Parathyroid adenoma (tissue), 2 donors: ENCODE results near the gene DLGAP1.

Source experiments
- H2AFZ ChIP-seq: fragments of 300-600 bp; sonication (generic); one replicate; pipeline ENCODE4 v1.7.0; 2017; ENCODE audit warnings: antibody characterized with exemption, mild to moderate bottlenecking
- H3K27ac ChIP-seq: fragments of 300-600 bp; sonication (generic); one replicate; pipeline ENCODE4 v1.7.0; 2017
- H3K27me3 ChIP-seq: fragments of 300-600 bp; sonication (generic); one replicate; pipeline ENCODE4 v1.7.0; 2017; ENCODE audit warnings: low read length; ENCODE audit not compliant: control insufficient read depth, insufficient read depth
- H3K36me3 ChIP-seq: fragments of 300-600 bp; sonication (generic); one replicate; pipeline ENCODE4 v1.7.0; 2017; ENCODE audit warnings: low read length; ENCODE audit not compliant: control insufficient read depth, insufficient read depth
- H3K4me1 ChIP-seq: fragments of 300-600 bp; sonication (generic); one replicate; pipeline ENCODE4 v1.7.0; 2017; ENCODE audit warnings: control low read depth
- H3K4me2 ChIP-seq: fragments of 300-600 bp; sonication (generic); one replicate; pipeline ENCODE4 v1.7.0; 2017; ENCODE audit warnings: low read length
- H3K4me3 ChIP-seq: fragments of 300-600 bp; sonication (generic); one replicate; pipeline ENCODE4 v1.7.0; 2017; ENCODE audit warnings: low read depth, low read length
- H3K79me2 ChIP-seq: fragments of 300-600 bp; sonication (generic); one replicate; pipeline ENCODE4 v1.7.0; 2017; ENCODE audit warnings: control low read depth
- H3K9ac ChIP-seq: fragments of 300-600 bp; sonication (generic); one replicate; pipeline ENCODE4 v1.7.0; 2017; ENCODE audit warnings: mild to moderate bottlenecking
- H3K9me3 ChIP-seq: fragments of 300-600 bp; sonication (generic); one replicate; pipeline ENCODE4 v1.7.0; 2017; ENCODE audit warnings: low read length; ENCODE audit not compliant: control insufficient read depth
- CTCF ChIP-seq: fragments of 300-600 bp; sonication (generic); IDR thresholded peaks from one replicate; pipeline ENCODE4 v1.7.0; 2017; ENCODE audit warnings: antibody characterized with exemption, mild to moderate bottlenecking
- donor health status: primary hyperparathyroidism.

DLGAP1 gene

DNA sequence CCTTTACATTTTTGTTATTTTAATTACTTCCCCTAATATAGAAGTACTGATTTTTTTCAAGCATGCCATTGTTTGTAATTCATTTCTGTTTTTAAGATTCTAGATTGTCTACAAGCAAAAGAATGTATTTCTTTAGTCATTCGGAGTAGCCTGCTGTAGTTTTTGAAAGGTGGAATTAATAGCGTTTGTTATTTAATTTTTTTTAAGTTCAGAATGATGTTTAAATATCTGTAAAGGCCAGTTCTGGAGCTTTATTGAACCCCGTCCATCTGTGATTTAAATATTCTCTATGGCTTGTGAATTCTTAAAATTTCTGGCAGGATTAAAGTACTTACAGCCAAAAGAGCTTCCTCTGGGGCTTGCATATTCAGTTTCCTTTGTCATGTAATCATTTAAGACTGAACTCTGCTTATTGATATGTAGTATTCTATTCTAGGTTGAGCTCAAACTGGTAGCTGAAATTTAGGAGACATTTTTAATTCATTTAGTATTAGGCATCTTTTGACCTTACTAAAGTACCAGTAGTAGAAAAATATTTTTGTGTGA lies 999.9 kb downstream of the DLGAP1 start:
- H3K27ac ChIP-seq: no peak overlapping the region
- no peaks in the 10 kb centered on the region for H3K9me3 ChIP-seq
- H3K27me3 ChIP-seq: no peaks in the 10 kb centered on the region
- no peak overlapping the region for H2AFZ ChIP-seq
- no peaks in the 10 kb centered on the region for H3K36me3 ChIP-seq
- H3K4me1 ChIP-seq: peaks cover 14% of the 10 kb centered on the region
- H3K9ac ChIP-seq: no peak overlapping the region
- peak overlapping the region; percentile 42 for H3K4me3 ChIP-seq
- TF ChIP-seq CTCF: no peak
- peaks cover 6% of the 10 kb centered on the region for H3K79me2 ChIP-seq
- H3K4me2 ChIP-seq: no peak overlapping the region

DNA sequence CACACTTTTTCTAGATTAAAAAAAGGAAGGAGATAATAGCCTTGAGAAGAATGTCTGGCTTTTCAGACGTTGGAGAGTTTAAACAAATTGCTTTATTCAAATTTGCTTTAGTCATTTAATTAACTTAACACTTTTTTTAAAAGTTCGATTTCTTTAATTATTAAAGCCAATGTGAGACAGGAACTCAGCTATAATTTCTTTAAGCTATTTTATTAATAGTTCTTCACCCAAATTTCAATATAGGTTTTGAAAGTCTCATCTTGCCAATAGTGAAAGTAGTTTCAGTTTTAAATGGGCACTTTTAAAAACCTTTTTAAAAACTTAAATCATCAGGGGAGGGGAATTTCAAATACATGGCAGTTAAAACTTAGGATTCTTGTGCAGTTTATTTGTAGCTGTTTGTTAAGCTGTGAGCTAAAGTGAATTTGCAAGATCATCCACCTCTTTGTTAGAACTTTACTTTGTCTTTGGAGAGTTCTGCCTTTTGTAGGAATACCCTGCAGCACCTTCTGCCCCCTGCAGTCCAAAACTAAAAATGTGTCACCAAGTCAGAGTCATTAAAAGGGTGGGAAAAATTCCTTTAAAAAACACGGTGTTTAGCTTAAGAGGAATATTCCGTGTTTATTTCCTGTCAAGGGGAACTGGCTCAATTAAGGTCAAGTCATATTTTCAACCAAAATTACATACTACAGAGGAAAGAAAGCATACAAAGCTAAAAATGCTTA lies 1000.6 kb downstream of the DLGAP1 start:
- H2AFZ ChIP-seq: peak overlapping the region; percentile 71
- H3K36me3 ChIP-seq: no peaks in the 10 kb centered on the region
- TF ChIP-seq CTCF: peak; percentile 82
- no peaks in the 10 kb centered on the region for H3K9me3 ChIP-seq
- peak overlapping the region; percentile 60 for H3K4me2 ChIP-seq
- peak overlapping the region; percentile 99 for H3K27ac ChIP-seq
- H3K79me2 ChIP-seq: peaks cover 6% of the 10 kb centered on the region
- no peaks in the 10 kb centered on the region for H3K27me3 ChIP-seq
- H3K4me1 ChIP-seq: peaks cover 14% of the 10 kb centered on the region
- peak overlapping the region; percentile 17 for H3K9ac ChIP-seq
- peak overlapping the region; percentile 42 for H3K4me3 ChIP-seq

- Histone ChIP-seq H3K9ac (no peak overlapping the region), H3K27ac (peak overlapping the region; percentile 99), H3K27me3 (no peaks in the 10 kb centered on the region), H3K4me3 (peak overlapping the region; percentile 42), H3K4me2 (peak overlapping the region; percentile 60), H3K36me3 (no peaks in the 10 kb centered on the region), H3K9me3 (no peaks in the 10 kb centered on the region), H3K4me1 (peaks cover 14% of the 10 kb centered on the region), H2AFZ (peak overlapping the region; percentile 71), H3K79me2 (peaks cover 6% of the 10 kb centered on the region)
- TF ChIP-seq CTCF: no peak
These were observed 1001.4 kb downstream of the DLGAP1 start for GRCh38 chr18:3453540-3454364.

GRCh38 chr18:3452750-3453539 lies 1002.2 kb downstream of the DLGAP1 start:
- no peak overlapping the region for H3K9ac ChIP-seq

More at GRCh38 chr18:3452750-3453539, 1002.2 kb downstream of the DLGAP1 start:
- TF ChIP-seq CTCF: no peak
- Histone ChIP-seq H3K79me2 (peaks cover 6% of the 10 kb centered on the region), H3K4me2 (peak overlapping the region; percentile 95), H3K4me3 (peak overlapping the region; percentile 98), H3K27me3 (no peaks in the 10 kb centered on the region), H3K9me3 (no peaks in the 10 kb centered on the region), H3K27ac (peak overlapping the region; percentile 99), H2AFZ (peak overlapping the region; percentile 86), H3K36me3 (no peaks in the 10 kb centered on the region), H3K4me1 (peaks cover 14% of the 10 kb centered on the region)
